ENCODE measurements around the gene STRBP. TPM values are rescaled to one million over a fixed set of nuclear protein-coding genes. Genes with fewer than 3 reads are reported as not detected.

Gene STRBP
- total RNA-seq, 1 donor from 2014 or later: 9.1 TPM

GRCh38 chr9:123162360-123162759, 106.0 kb downstream of the STRBP start:
- no peak for TF ChIP-seq POLR2A (IDR thresholded peaks at IDR 0.05)
- no peak for TF ChIP-seq CTCF (IDR thresholded peaks at IDR 0.05)
- no peak for TF ChIP-seq POLR2AphosphoS5 (IDR thresholded peaks at IDR 0.05; ENCODE audit: insufficient read depth in 1 of 2, low read depth in 1 of 2)
- DNase-seq (ENCODE audit: extremely low spot score in 2 of 2): no peak
- Histone ChIP-seq H3K36me3 (no peaks in the 10 kb centered on the region), H3K4me1 (no peaks in the 10 kb centered on the region), H3K4me3 (no peak overlapping the region), H3K27ac (no peak overlapping the region), H3K27me3 (no peaks in the 10 kb centered on the region), H3K9me3 (no peaks in the 10 kb centered on the region)
- intact Hi-C loops (cut with DNase I): no loop called here

GRCh38 chr9:123157221-123157620, 111.2 kb downstream of the STRBP start:
- Histone ChIP-seq H3K27ac (no peak overlapping the region), H3K27me3 (no peaks in the 10 kb centered on the region), H3K36me3 (peaks cover 0 to 4% of the 10 kb centered on the region in 2 donors), H3K4me1 (no peaks in the 10 kb centered on the region), H3K4me3 (no peak overlapping the region), H3K9me3 (no peaks in the 10 kb centered on the region)
- no peak for TF ChIP-seq POLR2AphosphoS5 (IDR thresholded peaks at IDR 0.05; ENCODE audit: insufficient read depth in 1 of 2, low read depth in 1 of 2)
- no peak for TF ChIP-seq CTCF (IDR thresholded peaks at IDR 0.05)
- TF ChIP-seq POLR2A (IDR thresholded peaks at IDR 0.05): no peak
- intact Hi-C loops (cut with DNase I): no loop called here
- DNase-seq (ENCODE audit: extremely low spot score in 2 of 2): no peak

GRCh38 chr9:123150708-123151503, 117.5 kb downstream of the STRBP start:
- H3K36me3 ChIP-seq: peaks cover 0 to 4% of the 10 kb centered on the region in 2 donors
- no peaks in the 10 kb centered on the region for H3K27me3 ChIP-seq
- no peak overlapping the region for H3K27ac ChIP-seq
- intact Hi-C loops (cut with DNase I): no loop called here
- H3K9me3 ChIP-seq: no peaks in the 10 kb centered on the region
- no peak for TF ChIP-seq CTCF (IDR thresholded peaks at IDR 0.05)
- no peak for TF ChIP-seq POLR2AphosphoS5 (IDR thresholded peaks at IDR 0.05; ENCODE audit: insufficient read depth in 1 of 2, low read depth in 1 of 2)
- TF ChIP-seq POLR2A (IDR thresholded peaks at IDR 0.05): no peak
- H3K4me3 ChIP-seq: no peak overlapping the region
- no peak for DNase-seq (ENCODE audit: extremely low spot score in 2 of 2)
- no peaks in the 10 kb centered on the region for H3K4me1 ChIP-seq

- intact Hi-C loops (cut with DNase I): loop anchor here (10.0 kb wide), 1 partner anchor 826 kb away; no protein-coding TSS in a partner anchor
- no peak overlapping the region for H3K27ac ChIP-seq
- H3K9me3 ChIP-seq: no peaks in the 10 kb centered on the region
- no peak for TF ChIP-seq CTCF (IDR thresholded peaks at IDR 0.05)
- no peak for TF ChIP-seq POLR2A (IDR thresholded peaks at IDR 0.05)
- no peak for TF ChIP-seq POLR2AphosphoS5 (IDR thresholded peaks at IDR 0.05; ENCODE audit: insufficient read depth in 1 of 2, low read depth in 1 of 2)
- no peaks in the 10 kb centered on the region for H3K27me3 ChIP-seq
- H3K4me1 ChIP-seq: no peaks in the 10 kb centered on the region
- no peak for DNase-seq (ENCODE audit: extremely low spot score in 2 of 2)
- H3K4me3 ChIP-seq: no peak overlapping the region
- peaks cover 0 to 4% of the 10 kb centered on the region in 2 donors for H3K36me3 ChIP-seq
Observed at GRCh38 chr9:123149067-123149466, 119.3 kb downstream of the STRBP start.

- no peaks in the 10 kb centered on the region for H3K36me3 ChIP-seq
- H3K4me3 ChIP-seq: no peak overlapping the region
- H3K9me3 ChIP-seq: no peaks in the 10 kb centered on the region
- no peaks in the 10 kb centered on the region for H3K4me1 ChIP-seq
- no peak for TF ChIP-seq POLR2A (IDR thresholded peaks at IDR 0.05)
- no peak for TF ChIP-seq CTCF (IDR thresholded peaks at IDR 0.05)
- no peak for TF ChIP-seq POLR2AphosphoS5 (IDR thresholded peaks at IDR 0.05; ENCODE audit: insufficient read depth in 1 of 2, low read depth in 1 of 2)
- intact Hi-C loops (cut with DNase I): no loop called here
- H3K27ac ChIP-seq: no peak overlapping the region
- DNase-seq (ENCODE audit: extremely low spot score in 2 of 2): no peak
- H3K27me3 ChIP-seq: no peaks in the 10 kb centered on the region
Observed at GRCh38 chr9:123138163-123138562, 130.2 kb downstream of the STRBP start.
